ENCODE measurements around the gene DOC2B. TPM values are rescaled to one million over a fixed set of nuclear protein-coding genes. Genes with fewer than 3 reads are reported as not detected.

DOC2B gene
- total and polyA plus RNA-seq, 2 experiments from 2014 or later, result 0.42 to 3.8 TPM

GRCh38 chr17:155576-155975 is 25.9 kb downstream of the DOC2B start:
- H3K27me3 Mint-ChIP-seq (ENCODE audit: insufficient read depth, low read depth, poor library complexity), result peaks cover 6% of the 10 kb centered on the region
- Histone ChIP-seq H3K9me2 (ENCODE audit: insufficient read depth) (no peaks in the 10 kb centered on the region), H3K4me2 (no peak overlapping the region), H3F3A (replicated peaks; ENCODE audit: low read depth) (no peaks in the 10 kb centered on the region), H3K4me3 (no peak overlapping the region), H3K79me2 (replicated peaks; ENCODE audit: insufficient read depth) (no peaks in the 10 kb centered on the region), H3K27me3 (ENCODE audit: insufficient read depth) (no peaks in the 10 kb centered on the region), H3K27ac (ENCODE audit: low read depth) (no peak overlapping the region), H3K4me1 (ENCODE audit: insufficient read depth) (no peaks in the 10 kb centered on the region), H3K36me3 (ENCODE audit: insufficient read depth) (no peaks in the 10 kb centered on the region), H2AFZ (no peak overlapping the region), H4K20me1 (replicated peaks; ENCODE audit: insufficient read depth) (no peaks in the 10 kb centered on the region)
- H3K36me3 Mint-ChIP-seq (ENCODE audit: low read depth), result no peaks in the 10 kb centered on the region; the same call in 2 of the 3 replicates
- no peaks in the 10 kb centered on the region for H3K4me1 Mint-ChIP-seq
- no peak overlapping the region for H3K4me3 Mint-ChIP-seq
- ATAC-seq (no peak), DNase-seq (ENCODE audit: low spot score) (no peak)
- no peak overlapping the region; the same call in 1 of the 2 replicates for H3K27ac Mint-ChIP-seq
- no peaks in the 10 kb centered on the region for H3K9me3 Mint-ChIP-seq
- TF ChIP-seq EZH2 (IDR thresholded peaks at IDR 0.05; ENCODE audit: low read depth, unreplicated experiment) (no peak), CREB1 (CRISPR knock-in tag; IDR thresholded peaks at IDR 0.05; ENCODE audit: low read depth) (no peak), EZH2phosphoT487 (IDR thresholded peaks at IDR 0.05; ENCODE audit: unreplicated experiment) (no peak), POLR2AphosphoS5 (IDR thresholded peaks at IDR 0.05; ENCODE audit: low read depth) (no peak), ZNF331 (CRISPR knock-in tag; IDR thresholded peaks at IDR 0.05; ENCODE audit: low read depth) (no peak), NANOG (IDR thresholded peaks at IDR 0.05; ENCODE audit: borderline replicate concordance) (no peak), ZNF462 (CRISPR knock-in tag; IDR thresholded peaks at IDR 0.05) (no peak), ETS1 (IDR thresholded peaks at IDR 0.05) (no peak), JUNB (IDR thresholded peaks at IDR 0.05; ENCODE audit: unreplicated experiment) (no peak), ZNF114 (CRISPR knock-in tag; IDR thresholded peaks at IDR 0.05) (no peak), STAT1 (IDR thresholded peaks at IDR 0.05; ENCODE audit: unreplicated experiment) (no peak), REST (IDR thresholded peaks at IDR 0.05; ENCODE audit: unreplicated experiment) (no peak)
- TF ChIP-seq, protein P1, sequence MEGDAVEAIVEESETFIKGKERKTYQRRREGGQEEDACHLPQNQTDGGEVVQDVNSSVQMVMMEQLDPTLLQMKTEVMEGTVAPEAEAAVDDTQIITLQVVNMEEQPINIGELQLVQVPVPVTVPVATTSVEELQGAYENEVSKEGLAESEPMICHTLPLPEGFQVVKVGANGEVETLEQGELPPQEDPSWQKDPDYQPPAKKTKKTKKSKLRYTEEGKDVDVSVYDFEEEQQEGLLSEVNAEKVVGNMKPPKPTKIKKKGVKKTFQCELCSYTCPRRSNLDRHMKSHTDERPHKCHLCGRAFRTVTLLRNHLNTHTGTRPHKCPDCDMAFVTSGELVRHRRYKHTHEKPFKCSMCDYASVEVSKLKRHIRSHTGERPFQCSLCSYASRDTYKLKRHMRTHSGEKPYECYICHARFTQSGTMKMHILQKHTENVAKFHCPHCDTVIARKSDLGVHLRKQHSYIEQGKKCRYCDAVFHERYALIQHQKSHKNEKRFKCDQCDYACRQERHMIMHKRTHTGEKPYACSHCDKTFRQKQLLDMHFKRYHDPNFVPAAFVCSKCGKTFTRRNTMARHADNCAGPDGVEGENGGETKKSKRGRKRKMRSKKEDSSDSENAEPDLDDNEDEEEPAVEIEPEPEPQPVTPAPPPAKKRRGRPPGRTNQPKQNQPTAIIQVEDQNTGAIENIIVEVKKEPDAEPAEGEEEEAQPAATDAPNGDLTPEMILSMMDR (conservative IDR thresholded peaks at IDR 0.05; ENCODE audit: low read depth in 2 of 2), result no peak

Measured in GM23338 (cell line).